H1 (cell line): ENCODE measurements around the gene CBL. TPM values are rescaled to one million over a fixed set of nuclear protein-coding genes. Genes with fewer than 3 reads are reported as not detected.

Experiments used
- ATF2 ChIP-seq: IDR thresholded peaks from 2 replicates; pipeline ENCODE4 v1.6.1; 2012; ENCODE audit warnings: low read length, inconsistent platforms
- BCL11A ChIP-seq, 2 experiments: IDR thresholded peaks; one replicate each; pipeline ENCODE4 v1.6.1; 2011; ENCODE audit warnings: low read depth in 2 of 2, low read length in 2 of 2, mild to moderate bottlenecking in 2 of 2
- CBX5 ChIP-seq: fragments of 300-800, 300-1000 bp; sonication (generic); IDR thresholded peaks from 2 replicates; pipeline ENCODE4 v1.7.1; 2016; ENCODE audit warnings: antibody characterized with exemption, low read length, low read depth
- EP300 ChIP-seq, 2 experiments: IDR thresholded peaks; 1 replicate in 1 of 2; 2 replicates in 1 of 2; pipeline ENCODE4 v1.6.1; 2011 to 2012; ENCODE audit warnings: low read depth in 2 of 2, low read length in 2 of 2, mild to moderate bottlenecking in 2 of 2, borderline replicate concordance in 1 of 2, inconsistent platforms in 1 of 2, moderate library complexity in 1 of 2
- FOSL1 ChIP-seq: IDR thresholded peaks from 2 replicates; pipeline ENCODE4 v1.6.1; 2011; ENCODE audit warnings: mild to moderate bottlenecking, low read depth, low read length, moderate library complexity; ENCODE audit not compliant: insufficient read depth
- PHF8 ChIP-seq: fragments of 200-600 bp; sonication (generic); conservative IDR thresholded peaks from 2 replicates; pipeline ENCODE4 v1.7.1; 2012; ENCODE audit warnings: low read depth, mild to moderate bottlenecking, inconsistent platforms, low read length, moderate library complexity
- POU5F1 ChIP-seq: IDR thresholded peaks from 2 replicates; pipeline ENCODE4 v1.6.1; 2011; ENCODE audit warnings: low read depth, mild to moderate bottlenecking, low read length, moderate library complexity
- USF2 ChIP-seq: IDR thresholded peaks from 2 replicates; pipeline ENCODE4 v1.6.1; 2011; ENCODE audit warnings: low read length, improper control_type of control experiment
- polyA plus RNA-seq, 7 experiments: library from polyadenylated mRNA; depleted of rRNA in 3 of 7; stranded (reverse) in 5 of 7; unstranded in 2 of 7; fragments of >200 nt in 5 of 7; fragments of 200-250 nt in 2 of 7; gene quantifications; 1 replicate in 5 of 7; 2 replicates in 1 of 7; 4 replicates in 1 of 7; pipeline versions ENCODE4 v1.2.1 to v1.2.3, GENCODE V29; 2011 to 2013; ENCODE audit warnings: missing spikeins in 2 of 7, mixed read lengths in 2 of 7
- total RNA-seq: library from RNA; stranded (reverse); fragmentation: NEBNext Ultra II Directional; extraction: Animal tissue kit (Norgen Biotek cat#: 25700); gene quantifications from 2 replicates; pipeline ENCODE4 v1.2.1, GENCODE V29; 2021
- TF ChIP-seq, protein P1 (sequence below): IDR thresholded peaks from 2 replicates; pipeline ENCODE4 v1.6.1; 2011; ENCODE audit warnings: low read depth, mild to moderate bottlenecking, low read length; ENCODE audit not compliant: insufficient read depth

Gene CBL
- total and polyA plus RNA-seq, 2 of the 8 experiments (the other 6 are each of a cell fraction or from before 2014, with no cell fraction given) = 23.1 to 57.8 TPM

- TF ChIP-seq USF2 (no peak), CBX5 (no peak), POU5F1 (no peak), FOSL1 (no peak), EP300 (IDR thresholded peaks at IDR 0.05; ENCODE audit: borderline replicate concordance in 1 of 2, low read depth in 2 of 2, low read length in 2 of 2) (no peak), ATF2 (no peak), PHF8 (no peak), BCL11A (IDR thresholded peaks at IDR 0.05; ENCODE audit: low read depth in 2 of 2, low read length in 2 of 2) (no peak)
- TF ChIP-seq, protein P1, sequence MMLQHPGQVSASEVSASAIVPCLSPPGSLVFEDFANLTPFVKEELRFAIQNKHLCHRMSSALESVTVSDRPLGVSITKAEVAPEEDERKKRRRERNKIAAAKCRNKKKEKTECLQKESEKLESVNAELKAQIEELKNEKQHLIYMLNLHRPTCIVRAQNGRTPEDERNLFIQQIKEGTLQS = no peak
- TF ChIP-seq, all 59 proteins: peak for 0
Measured at GRCh38 chr11:119175493-119176077, 30.6 kb upstream of the CBL start (continued).
